Measurements from ENCODE around the gene COL20A1. TPM values are rescaled to one million over a fixed set of nuclear protein-coding genes. Genes with fewer than 3 reads are reported as not detected.
"Not testable (repeated sequence)": the region's sequence is repeated elsewhere in the genome, so short reads cannot be mapped to it uniquely, and the experiment has no call there.

The COL20A1 gene
- total RNA-seq, 1 donor from 2014 or later = not detected

- no peak for DNase-seq (ENCODE audit: low spot score)
Measured at GRCh38 chr20:63376283-63377250, 83.6 kb downstream of the COL20A1 start.

- no peak for DNase-seq (ENCODE audit: low spot score)
Measured at GRCh38 chr20:63377256-63377941, 84.4 kb downstream of the COL20A1 start.

- no peak for DNase-seq (ENCODE audit: low spot score)
Measured at GRCh38 chr20:63377951-63378381, 85.0 kb downstream of the COL20A1 start.

- no peak for DNase-seq (ENCODE audit: low spot score)
Measured at GRCh38 chr20:63378626-63379025, 85.6 kb downstream of the COL20A1 start.

GRCh38 chr20:63379296-63379695 lies 86.3 kb downstream of the COL20A1 start:
- DNase-seq (ENCODE audit: low spot score) = no peak

- not testable (repeated sequence) for DNase-seq (ENCODE audit: low spot score)
Measured at GRCh38 chr20:63379872-63380271, 86.9 kb downstream of the COL20A1 start.

- DNase-seq (ENCODE audit: low spot score) = no peak
Measured at GRCh38 chr20:63380346-63380870, 87.4 kb downstream of the COL20A1 start.

- DNase-seq (ENCODE audit: low spot score) = no peak
Measured at GRCh38 chr20:63381781-63382431, 88.9 kb downstream of the COL20A1 start.

- no peak for DNase-seq (ENCODE audit: low spot score)
Measured at GRCh38 chr20:63382551-63383300, 89.7 kb downstream of the COL20A1 start.

- DNase-seq (ENCODE audit: low spot score) = no peak
Measured at GRCh38 chr20:63383556-63383955, 90.6 kb downstream of the COL20A1 start.

GRCh38 chr20:63384336-63384735 lies 91.3 kb downstream of the COL20A1 start:
- no peak for DNase-seq (ENCODE audit: low spot score)

Other genes with a start within 250 kb of the COL20A1 start
- gene YTHDF1, start 77.1 kb upstream of the COL20A1 start, total RNA-seq = 36.3 TPM
- gene BIRC7, start 57.3 kb upstream of the COL20A1 start, total RNA-seq = 0.60 TPM
- gene NKAIN4, start 38.7 kb upstream of the COL20A1 start, total RNA-seq = not detected
- 94.8 TPM for gene ARFGAP1, start 20.4 kb upstream of the COL20A1 start, total RNA-seq
- not detected for gene CHRNA4, start 68.2 kb downstream of the COL20A1 start, total RNA-seq
- gene KCNQ2, start 179.5 kb downstream of the COL20A1 start, total RNA-seq = not detected
- 20.2 TPM for gene EEF1A2, start 205.9 kb downstream of the COL20A1 start, total RNA-seq
- 507 TPM for gene PPDPF, start 227.6 kb downstream of the COL20A1 start, total RNA-seq
- 55.1 TPM for gene PTK6, start 244.2 kb downstream of the COL20A1 start, total RNA-seq

All from ureter (tissue), 1 donor.